Kidney epithelial cell (primary cell): ENCODE measurements around the gene INCA1. TPM values are rescaled to one million over a fixed set of nuclear protein-coding genes. Genes with fewer than 3 reads are reported as not detected.

ENCODE experiments used
- DNase-seq: peaks from one replicate; pipeline ENCODE4 v3.0.0-alpha.2; 2010; ENCODE audit warnings: low read depth
- H3K27me3 ChIP-seq: 2 replicates; pipeline ENCODE4 v1.6.0; 2011; ENCODE audit warnings: low read length; ENCODE audit not compliant: control insufficient read depth, insufficient read depth
- H3K36me3 ChIP-seq: 2 replicates; pipeline ENCODE4 v1.5.1; 2011; ENCODE audit warnings: low read length; ENCODE audit not compliant: control insufficient read depth, insufficient read depth
- H3K4me3 ChIP-seq: 2 replicates; pipeline ENCODE4 v1.5.1; 2011; ENCODE audit warnings: low read depth, mild to moderate bottlenecking, control low read depth, low read length
- CTCF ChIP-seq: IDR thresholded peaks from 2 replicates; pipeline ENCODE4 v1.5.1; 2011; ENCODE audit warnings: mild to moderate bottlenecking, moderate library complexity, low read length, control low read depth, inconsistent platforms; ENCODE audit not compliant: insufficient read depth, poor library complexity, severe bottlenecking
- total RNA-seq: library from RNA; depleted of rRNA; stranded (reverse); fragments of >200 nt; gene quantifications from 2 replicates; pipeline ENCODE4 v1.2.3, GENCODE V29; 2015

Gene INCA1
- total RNA-seq: 0.41 and 2.2 TPM in 2 replicates

GRCh38 chr17:4997302-4998026 lies at the start of gene INCA1, which contains the start of gene KIF1C:
Gene INCA1, minus strand, starts transcription at chr17:4997522. Its CDS starts 3,085 bp downstream, at chr17:4994437.
Gene KIF1C, plus strand, starts transcription at chr17:4997950. Its CDS starts 2,297 bp downstream, at chr17:5000247.
- peak; percentile 39 for DNase-seq
- no peaks in the 10 kb centered on the region for H3K36me3 ChIP-seq
- no peak for TF ChIP-seq CTCF
- no peaks in the 10 kb centered on the region for H3K27me3 ChIP-seq
- H3K4me3 ChIP-seq: peak within 1 kb of the TSS; percentile 97

- Histone ChIP-seq H3K36me3 (no peaks in the 10 kb centered on the region), H3K27me3 (no peaks in the 10 kb centered on the region), H3K4me3 (no peak overlapping the region)
- no peak for DNase-seq
- no peak for TF ChIP-seq CTCF
Measured at GRCh38 chr17:5045496-5045895, 48.2 kb upstream of the INCA1 start.

- no peaks in the 10 kb centered on the region for H3K36me3 ChIP-seq
- DNase-seq: no peak
- no peak for TF ChIP-seq CTCF
- H3K4me3 ChIP-seq: no peak overlapping the region
- no peaks in the 10 kb centered on the region for H3K27me3 ChIP-seq
Measured at GRCh38 chr17:5044630-5045029, 47.3 kb upstream of the INCA1 start.

- no peaks in the 10 kb centered on the region for H3K27me3 ChIP-seq
- TF ChIP-seq CTCF: no peak
- no peak overlapping the region for H3K4me3 ChIP-seq
- DNase-seq: no peak
- no peaks in the 10 kb centered on the region for H3K36me3 ChIP-seq
Measured at GRCh38 chr17:5043524-5043923, 46.2 kb upstream of the INCA1 start.

- Histone ChIP-seq H3K36me3 (no peaks in the 10 kb centered on the region), H3K4me3 (no peak overlapping the region), H3K27me3 (no peaks in the 10 kb centered on the region)
- DNase-seq: no peak
- no peak for TF ChIP-seq CTCF
Measured at GRCh38 chr17:5042157-5043022, 45.1 kb upstream of the INCA1 start.
